ENCODE measurements around the gene NR1H4.
"Not testable (repeated sequence)": the region's sequence is repeated elsewhere in the genome, so short reads cannot be mapped to it uniquely, and the experiment has no call there.

NR1H4 gene

DNA sequence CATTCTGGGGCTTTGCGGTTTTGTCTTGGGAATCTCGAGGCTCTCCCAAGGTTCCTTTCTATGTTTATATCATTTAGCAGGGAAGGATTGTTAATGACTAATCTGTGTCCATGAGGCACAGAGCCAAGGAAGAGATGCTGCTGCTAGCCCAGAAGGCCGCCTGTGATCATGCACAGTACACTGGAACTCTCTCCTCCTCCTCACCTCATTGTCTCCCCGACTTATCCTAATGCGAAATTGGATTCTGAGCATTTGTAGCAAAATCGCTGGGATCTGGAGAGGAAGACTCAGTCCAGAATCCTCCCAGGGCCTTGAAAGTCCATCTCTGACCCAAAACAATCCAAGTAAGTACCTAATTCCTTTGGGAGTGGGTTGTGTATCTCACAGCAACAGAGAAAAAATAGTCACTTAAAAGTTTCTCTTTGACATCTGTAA, at the start of gene NR1H4:
NR1H4 (plus strand) TSS at position 151 of the 435 bp plus-strand sequence. CDS start 19,458 bp downstream, outside the sequence.
- Mint-ChIP-seq H3K4me1 (ENCODE audit: low read depth) (no peaks in the 10 kb centered on the region), H3K36me3 (ENCODE audit: low read depth) (no peaks in the 10 kb centered on the region), H3K9me3 (no peaks in the 10 kb centered on the region), H3K27me3 (ENCODE audit: low read depth) (peaks cover 5% of the 10 kb centered on the region), H3K4me3 (no peak within 1 kb of the TSS), H3K27ac (no peak within 1 kb of the TSS)
- no peak for DNase-seq (ENCODE audit: low spot score)

DNA sequence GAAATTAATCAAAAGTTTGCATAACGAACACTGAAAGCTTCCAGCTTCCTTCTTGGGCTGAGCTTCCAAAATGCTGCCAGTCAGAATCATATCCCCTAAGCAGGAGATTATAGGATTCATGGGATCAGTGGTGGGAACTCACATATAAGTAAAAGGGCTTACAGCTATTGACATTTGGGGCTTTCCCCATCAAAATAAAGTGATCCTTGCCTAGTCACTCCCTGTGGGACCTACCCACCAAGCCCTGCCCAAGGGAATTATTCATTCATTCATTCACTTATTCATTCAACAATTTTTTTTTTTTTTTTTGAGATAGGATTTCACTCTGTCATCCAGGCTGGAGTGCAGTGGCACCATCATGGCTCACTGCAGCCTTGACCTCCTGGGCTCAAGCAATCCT, 47.5 kb upstream of the NR1H4 start:
- Mint-ChIP-seq H3K9me3 (peaks cover 5% of the 10 kb centered on the region), H3K4me3 (no peak overlapping the region), H3K27ac (no peak overlapping the region), H3K36me3 (ENCODE audit: low read depth) (no peaks in the 10 kb centered on the region), H3K27me3 (ENCODE audit: low read depth) (peaks cover 7% of the 10 kb centered on the region), H3K4me1 (ENCODE audit: low read depth) (no peaks in the 10 kb centered on the region)
- no peak for DNase-seq (ENCODE audit: low spot score)

DNA sequence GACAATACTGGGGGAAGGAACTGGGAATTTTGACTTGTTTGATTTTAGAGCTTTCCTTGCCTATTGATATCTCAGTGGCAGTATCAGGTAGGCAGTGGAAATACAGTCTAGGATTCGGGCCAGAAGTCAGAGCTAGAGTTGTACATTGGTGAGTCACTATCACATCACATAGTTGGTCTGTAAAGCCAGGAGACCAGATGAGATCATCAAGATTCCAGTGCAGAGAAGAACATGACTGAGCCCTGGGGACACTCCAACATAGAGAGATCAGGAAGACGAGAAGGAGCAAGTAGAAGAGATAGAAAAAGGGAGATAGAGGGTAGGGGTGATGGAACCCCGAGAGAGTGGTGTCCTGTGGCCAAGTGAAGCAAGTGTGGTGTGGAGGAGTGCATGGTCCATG, 46.6 kb upstream of the NR1H4 start:
- Mint-ChIP-seq H3K27me3 (ENCODE audit: low read depth) (peaks cover 7% of the 10 kb centered on the region), H3K4me3 (no peak overlapping the region), H3K4me1 (ENCODE audit: low read depth) (no peaks in the 10 kb centered on the region), H3K9me3 (peaks cover 5% of the 10 kb centered on the region), H3K36me3 (ENCODE audit: low read depth) (no peaks in the 10 kb centered on the region), H3K27ac (no peak overlapping the region)
- DNase-seq (ENCODE audit: low spot score) = no peak

DNA sequence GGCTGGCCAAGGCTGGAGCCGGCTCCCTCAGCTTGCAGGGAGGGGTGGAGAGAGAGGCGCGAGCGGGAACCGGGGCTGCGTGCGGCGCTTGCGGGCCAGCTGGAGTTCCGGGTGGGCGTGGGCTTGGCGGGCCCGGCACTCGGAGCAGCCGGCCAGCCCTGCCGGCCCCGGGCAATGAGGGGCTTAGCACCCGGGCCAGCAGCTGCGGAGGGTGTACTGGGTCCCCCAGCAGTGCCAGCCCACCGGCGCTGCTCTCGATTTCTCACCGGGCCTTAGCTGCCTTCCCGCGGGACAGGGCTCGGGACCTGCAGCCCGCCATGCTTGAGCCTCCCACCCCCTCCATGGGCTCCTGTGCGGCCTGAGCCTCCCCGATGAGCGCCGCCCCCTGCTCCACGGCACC, 43.4 kb upstream of the NR1H4 start:
- not testable (repeated sequence) for DNase-seq (ENCODE audit: low spot score); H3K27ac Mint-ChIP-seq; H3K4me3 Mint-ChIP-seq; H3K4me1 Mint-ChIP-seq (ENCODE audit: low read depth); H3K36me3 Mint-ChIP-seq (ENCODE audit: low read depth); H3K27me3 Mint-ChIP-seq (ENCODE audit: low read depth); H3K9me3 Mint-ChIP-seq

DNA sequence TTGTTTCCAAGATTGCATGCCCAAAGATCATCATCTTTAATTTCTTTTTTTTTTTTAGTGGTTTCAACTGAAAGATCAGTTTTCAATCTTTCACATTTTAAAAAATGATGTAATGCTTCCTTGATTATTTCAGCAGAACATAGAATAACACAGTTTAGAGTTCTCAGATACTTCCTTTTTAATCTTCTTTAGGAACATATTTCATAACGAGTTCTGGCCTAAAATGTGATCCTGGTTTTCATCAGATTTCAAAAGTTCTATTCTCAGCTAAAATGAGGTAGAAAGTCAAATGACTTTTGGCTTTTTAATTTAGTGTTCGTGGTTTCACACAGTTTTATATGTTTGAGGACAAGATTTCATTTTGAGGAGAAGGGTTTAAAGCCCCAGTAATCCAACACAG, 40.0 kb upstream of the NR1H4 start:
- H3K4me3 Mint-ChIP-seq = no peak overlapping the region
- H3K27ac Mint-ChIP-seq = no peak overlapping the region
- no peak for DNase-seq (ENCODE audit: low spot score)
- H3K27me3 Mint-ChIP-seq (ENCODE audit: low read depth) = peaks cover 2% of the 10 kb centered on the region
- H3K9me3 Mint-ChIP-seq = no peaks in the 10 kb centered on the region
- peaks cover 13% of the 10 kb centered on the region for H3K4me1 Mint-ChIP-seq (ENCODE audit: low read depth)
- H3K36me3 Mint-ChIP-seq (ENCODE audit: low read depth) = no peaks in the 10 kb centered on the region

DNA sequence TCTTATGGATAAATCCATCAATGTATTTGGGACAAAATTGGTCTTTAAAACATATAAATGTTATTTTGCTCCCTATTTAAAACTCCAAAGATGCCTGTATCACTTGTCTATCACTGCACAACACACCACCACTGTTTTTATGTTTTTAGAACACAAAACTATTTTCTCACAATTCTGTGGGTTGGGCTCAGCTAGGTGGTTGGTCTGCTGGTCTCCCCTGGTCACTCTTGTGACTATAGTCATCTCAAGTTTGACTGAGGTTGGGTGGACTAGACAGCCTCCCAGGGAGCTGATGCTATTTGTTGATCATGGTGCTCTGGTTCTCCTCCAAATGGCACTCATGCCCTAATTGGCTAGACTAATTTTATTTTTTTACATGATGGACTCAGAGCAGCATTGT, 39.5 kb upstream of the NR1H4 start:
- Mint-ChIP-seq H3K36me3 (ENCODE audit: low read depth) (no peaks in the 10 kb centered on the region), H3K4me3 (no peak overlapping the region), H3K27me3 (ENCODE audit: low read depth) (peaks cover 2% of the 10 kb centered on the region), H3K4me1 (ENCODE audit: low read depth) (peaks cover 13% of the 10 kb centered on the region), H3K9me3 (no peaks in the 10 kb centered on the region), H3K27ac (no peak overlapping the region)
- no peak for DNase-seq (ENCODE audit: low spot score)

DNA sequence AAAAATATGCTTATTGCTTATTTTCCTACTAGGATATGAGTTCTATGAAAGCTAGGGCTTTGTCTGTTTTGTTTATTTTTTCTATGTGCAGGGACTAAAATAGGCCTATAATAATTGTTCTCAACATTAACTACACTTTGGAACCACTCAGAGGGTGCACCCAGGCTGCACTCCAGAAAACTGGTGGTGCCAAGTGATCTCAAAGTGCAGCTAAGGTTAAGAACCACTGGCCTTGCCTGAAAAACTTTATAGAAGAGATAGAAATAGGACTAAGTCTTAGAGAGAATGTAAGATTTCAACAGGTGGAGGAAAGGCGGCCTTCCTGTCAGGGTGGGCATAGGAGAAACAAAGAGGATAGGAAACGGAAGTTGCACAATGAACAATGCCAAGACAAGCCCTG, 37.7 kb upstream of the NR1H4 start:
- peaks cover 13% of the 10 kb centered on the region for H3K4me1 Mint-ChIP-seq (ENCODE audit: low read depth)
- DNase-seq (ENCODE audit: low spot score) = no peak

DNA sequence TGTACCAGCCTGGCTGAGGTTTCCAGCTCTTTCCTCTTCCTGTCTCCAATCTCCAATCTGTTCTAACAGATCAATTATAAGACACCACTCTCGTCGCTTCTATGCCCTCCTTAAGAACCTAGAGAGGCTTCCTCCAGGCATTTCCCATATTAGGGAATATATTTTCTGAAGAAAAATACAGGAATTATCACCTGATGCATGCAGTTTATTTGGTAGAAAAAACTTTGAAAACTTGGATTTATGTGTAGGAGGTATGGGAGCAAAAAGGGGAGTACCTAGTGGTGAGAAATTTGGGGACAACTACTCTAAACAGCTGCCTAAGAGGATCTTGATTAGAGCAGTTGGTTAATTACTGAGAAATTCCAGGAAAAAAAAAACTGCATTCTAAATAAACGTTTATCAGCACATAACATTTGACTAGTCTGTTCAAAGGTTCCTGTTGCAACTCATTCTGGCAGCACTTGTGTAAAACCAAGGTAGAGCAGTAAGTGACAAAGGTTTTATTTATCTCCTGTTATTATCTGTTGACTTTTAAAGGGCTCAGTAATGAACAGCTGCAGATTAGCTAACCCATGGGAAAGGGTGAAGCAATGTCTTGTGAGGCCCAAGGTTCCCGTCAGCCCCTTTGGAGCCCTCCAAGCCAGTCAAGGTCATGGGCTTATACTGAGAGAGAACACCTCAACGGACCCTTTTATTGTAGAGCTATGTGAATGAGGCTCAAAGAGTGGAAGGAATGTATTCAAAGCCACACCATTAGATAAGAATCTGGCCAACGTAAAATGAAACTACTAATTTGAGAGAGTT, 36.4 kb upstream of the NR1H4 start:
- Mint-ChIP-seq H3K27me3 (ENCODE audit: low read depth) (peaks cover 5% of the 10 kb centered on the region), H3K4me1 (ENCODE audit: low read depth) (peaks cover 13% of the 10 kb centered on the region), H3K36me3 (ENCODE audit: low read depth) (no peaks in the 10 kb centered on the region), H3K4me3 (peak overlapping the region; percentile 46), H3K9me3 (no peaks in the 10 kb centered on the region), H3K27ac (no peak overlapping the region)
- no peak for DNase-seq (ENCODE audit: low spot score)

More for the DNA sequence above, 37.7 kb upstream of the NR1H4 start:
- no peak overlapping the region for H3K4me3 Mint-ChIP-seq
- H3K9me3 Mint-ChIP-seq = no peaks in the 10 kb centered on the region
- H3K27me3 Mint-ChIP-seq (ENCODE audit: low read depth) = peaks cover 2% of the 10 kb centered on the region
- H3K27ac Mint-ChIP-seq = no peak overlapping the region
- H3K36me3 Mint-ChIP-seq (ENCODE audit: low read depth) = no peaks in the 10 kb centered on the region

DNA sequence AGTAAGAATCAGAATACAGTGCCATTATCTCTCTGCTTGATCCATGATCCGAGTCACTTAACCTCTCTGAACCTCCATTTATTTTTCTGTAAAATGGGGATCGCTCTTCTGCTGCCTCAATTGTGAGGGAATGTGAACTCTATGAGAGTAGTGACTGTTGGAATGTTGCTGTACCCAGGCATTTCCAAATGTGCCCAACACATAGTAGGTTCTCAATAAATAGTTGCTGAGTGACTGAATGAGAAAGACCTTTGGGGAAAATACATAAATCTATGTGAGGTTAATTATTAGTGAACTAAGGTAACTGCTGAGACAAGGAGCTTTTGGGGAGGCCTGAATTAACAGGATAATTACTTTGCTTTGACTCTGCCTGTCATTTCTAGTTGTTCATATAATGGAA, 33.9 kb upstream of the NR1H4 start:
- Mint-ChIP-seq H3K27ac (no peak overlapping the region), H3K4me1 (ENCODE audit: low read depth) (peaks cover 13% of the 10 kb centered on the region), H3K4me3 (no peak overlapping the region), H3K36me3 (ENCODE audit: low read depth) (no peaks in the 10 kb centered on the region), H3K9me3 (no peaks in the 10 kb centered on the region), H3K27me3 (ENCODE audit: low read depth) (peaks cover 5% of the 10 kb centered on the region)
- no peak for DNase-seq (ENCODE audit: low spot score)

DNA sequence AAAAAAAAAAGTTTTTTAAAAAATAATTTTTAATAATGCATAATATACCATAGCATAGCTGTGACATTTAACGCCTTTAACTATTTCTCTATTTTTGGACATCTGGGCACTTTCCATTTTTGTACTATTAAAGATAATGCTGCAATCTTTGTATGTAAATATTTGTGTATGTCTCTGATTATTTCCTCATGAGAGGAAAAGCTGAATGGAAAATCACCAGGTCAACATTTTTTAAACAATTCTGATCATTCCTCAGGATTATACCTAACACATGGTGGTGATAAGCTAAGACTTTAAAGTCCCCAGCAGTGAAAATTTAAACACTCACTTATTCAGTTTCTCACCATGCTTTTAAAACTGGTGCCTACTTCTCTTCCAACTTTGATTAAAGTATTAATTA, 31.3 kb upstream of the NR1H4 start:
- no peaks in the 10 kb centered on the region for H3K9me3 Mint-ChIP-seq
- H3K4me3 Mint-ChIP-seq = no peak overlapping the region
- no peak for DNase-seq (ENCODE audit: low spot score)
- peaks cover 8% of the 10 kb centered on the region for H3K4me1 Mint-ChIP-seq (ENCODE audit: low read depth)
- H3K27me3 Mint-ChIP-seq (ENCODE audit: low read depth) = peaks cover 10% of the 10 kb centered on the region
- no peak overlapping the region for H3K27ac Mint-ChIP-seq
- H3K36me3 Mint-ChIP-seq (ENCODE audit: low read depth) = no peaks in the 10 kb centered on the region

DNA sequence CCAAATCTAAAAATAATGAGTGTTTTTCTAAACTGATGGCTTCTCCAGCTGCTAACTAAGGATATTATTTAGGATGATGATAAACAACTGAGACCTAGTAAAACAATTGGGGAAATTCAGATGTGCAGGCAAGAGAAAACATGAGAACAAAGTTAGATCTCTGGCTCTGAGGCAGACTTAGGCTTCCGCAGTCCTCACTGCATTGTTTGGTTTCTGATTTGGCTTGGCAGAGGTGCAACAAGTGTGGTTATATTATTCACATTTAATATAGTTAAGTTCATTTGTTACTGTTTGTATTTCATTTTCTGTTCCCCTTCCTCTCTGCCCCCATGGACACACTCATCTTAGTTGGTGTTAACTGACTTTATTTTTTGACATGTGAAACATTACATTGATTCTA, 30.2 kb upstream of the NR1H4 start:
- Mint-ChIP-seq H3K27ac (no peak overlapping the region), H3K4me3 (no peak overlapping the region), H3K4me1 (ENCODE audit: low read depth) (no peaks in the 10 kb centered on the region), H3K36me3 (ENCODE audit: low read depth) (no peaks in the 10 kb centered on the region), H3K9me3 (no peaks in the 10 kb centered on the region), H3K27me3 (ENCODE audit: low read depth) (peaks cover 9% of the 10 kb centered on the region)
- no peak for DNase-seq (ENCODE audit: low spot score)

DNA sequence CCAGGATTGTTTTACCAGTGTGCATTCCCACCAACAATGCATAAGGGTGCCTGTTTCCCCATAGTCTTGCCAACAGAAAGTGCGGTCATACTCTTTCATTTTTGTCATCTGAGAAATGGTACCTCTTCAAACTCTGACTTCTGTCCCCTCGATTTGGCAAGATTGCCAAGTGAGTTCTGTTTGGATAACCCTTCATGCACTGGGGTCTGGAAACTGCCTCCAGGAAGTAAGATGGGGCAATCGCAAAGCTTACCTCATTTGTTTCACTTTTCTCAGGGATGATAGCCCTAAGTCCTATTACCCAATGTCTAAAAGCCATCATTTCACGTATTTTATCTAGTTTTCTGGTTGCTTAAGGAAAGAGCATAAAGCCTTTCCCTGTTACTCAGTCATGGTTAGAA, 28.6 kb upstream of the NR1H4 start:
- Mint-ChIP-seq H3K27me3 (ENCODE audit: low read depth) (peaks cover 9% of the 10 kb centered on the region), H3K4me3 (no peak overlapping the region), H3K4me1 (ENCODE audit: low read depth) (no peaks in the 10 kb centered on the region), H3K27ac (no peak overlapping the region), H3K36me3 (ENCODE audit: low read depth) (no peaks in the 10 kb centered on the region), H3K9me3 (no peaks in the 10 kb centered on the region)
- DNase-seq (ENCODE audit: low spot score) = no peak

DNA sequence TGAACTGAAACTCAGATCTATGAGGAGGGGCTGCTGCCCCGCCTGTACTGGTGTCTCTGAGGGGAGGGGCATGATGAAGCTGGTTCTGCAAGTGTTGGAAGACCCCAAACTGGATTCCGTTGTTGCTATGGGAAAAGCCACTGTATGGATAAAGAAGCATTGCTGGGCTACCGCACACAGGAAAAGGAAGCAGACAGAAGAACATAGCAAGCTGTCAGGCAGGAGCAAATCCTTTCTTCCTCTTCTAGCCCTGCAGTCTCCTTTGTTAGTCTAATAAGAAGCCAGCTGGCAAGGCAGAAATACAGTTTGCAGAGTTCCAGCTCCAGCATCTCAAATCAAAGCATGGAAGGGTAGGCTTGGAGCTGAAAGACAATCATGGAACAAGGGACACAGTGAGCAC, 26.3 kb upstream of the NR1H4 start:
- DNase-seq (ENCODE audit: low spot score) = no peak
- H3K9me3 Mint-ChIP-seq = no peaks in the 10 kb centered on the region
- peaks cover 14% of the 10 kb centered on the region for H3K27me3 Mint-ChIP-seq (ENCODE audit: low read depth)
- no peaks in the 10 kb centered on the region for H3K36me3 Mint-ChIP-seq (ENCODE audit: low read depth)
- H3K4me3 Mint-ChIP-seq = no peak overlapping the region
- no peaks in the 10 kb centered on the region for H3K4me1 Mint-ChIP-seq (ENCODE audit: low read depth)
- no peak overlapping the region for H3K27ac Mint-ChIP-seq

DNA sequence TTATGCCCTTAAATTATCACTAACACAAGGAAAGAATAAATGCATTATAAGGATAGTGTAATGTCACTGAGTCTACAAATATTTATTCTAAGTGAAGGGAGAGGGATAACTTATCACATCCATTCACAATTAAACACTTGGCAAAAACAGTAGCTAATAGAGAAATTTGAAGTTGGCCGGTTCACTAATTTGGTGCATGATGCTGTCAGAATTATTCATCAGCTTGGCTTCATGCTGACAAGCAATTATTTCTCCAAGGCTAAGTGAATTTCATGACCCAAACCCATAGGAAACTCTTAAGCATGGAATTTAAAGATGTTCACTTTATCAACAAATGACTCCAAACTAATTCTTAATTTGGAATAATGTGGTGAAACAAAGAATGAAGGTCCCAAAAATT, 25.0 kb upstream of the NR1H4 start:
- Mint-ChIP-seq H3K4me3 (no peak overlapping the region), H3K9me3 (no peaks in the 10 kb centered on the region), H3K27me3 (ENCODE audit: low read depth) (peaks cover 14% of the 10 kb centered on the region), H3K27ac (no peak overlapping the region), H3K36me3 (ENCODE audit: low read depth) (no peaks in the 10 kb centered on the region), H3K4me1 (ENCODE audit: low read depth) (no peaks in the 10 kb centered on the region)
- DNase-seq (ENCODE audit: low spot score) = no peak

DNA sequence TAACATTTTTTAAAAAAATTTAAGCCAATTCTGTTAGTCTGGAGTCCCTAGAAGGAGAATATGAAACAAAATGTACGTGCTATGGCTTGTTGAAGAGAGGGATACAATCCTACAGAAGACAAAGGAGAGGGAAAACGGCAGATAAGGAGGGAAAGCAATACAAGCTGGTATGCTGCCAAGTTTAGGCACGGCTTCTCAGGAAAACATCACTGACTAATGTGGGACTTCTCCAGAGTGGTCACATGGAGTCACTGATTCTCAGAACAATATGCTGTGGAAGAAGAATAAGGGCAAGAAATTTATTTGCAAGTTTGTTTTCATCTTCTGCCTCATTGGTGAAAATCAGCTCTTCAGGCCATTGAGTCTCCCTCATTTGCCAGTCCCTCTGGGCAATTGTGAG, 22.9 kb upstream of the NR1H4 start:
- no peaks in the 10 kb centered on the region for H3K4me1 Mint-ChIP-seq (ENCODE audit: low read depth)
- H3K9me3 Mint-ChIP-seq = no peaks in the 10 kb centered on the region
- no peak for DNase-seq (ENCODE audit: low spot score)
- no peak overlapping the region for H3K27ac Mint-ChIP-seq
- H3K27me3 Mint-ChIP-seq (ENCODE audit: low read depth) = peaks cover 14% of the 10 kb centered on the region
- no peak overlapping the region for H3K4me3 Mint-ChIP-seq
- no peaks in the 10 kb centered on the region for H3K36me3 Mint-ChIP-seq (ENCODE audit: low read depth)

Measured in T-helper 2 cell treated with Interferon-gamma antibody and Interleukin-4, amounts not matched to agents 5 μg/mL and 100 μg/mL, for 36 hours (primary cell).